Measurements from ENCODE around the gene NUDT3. TPM values are rescaled to one million over a fixed set of nuclear protein-coding genes. Genes with fewer than 3 reads are reported as not detected.

NUDT3 gene
- total and polyA plus RNA-seq, 9 of the 15 experiments (the other 6 are each of a cell fraction or from before 2014, with no cell fraction given), result 5.4 to 81.2 (median 56.4) TPM

DNA sequence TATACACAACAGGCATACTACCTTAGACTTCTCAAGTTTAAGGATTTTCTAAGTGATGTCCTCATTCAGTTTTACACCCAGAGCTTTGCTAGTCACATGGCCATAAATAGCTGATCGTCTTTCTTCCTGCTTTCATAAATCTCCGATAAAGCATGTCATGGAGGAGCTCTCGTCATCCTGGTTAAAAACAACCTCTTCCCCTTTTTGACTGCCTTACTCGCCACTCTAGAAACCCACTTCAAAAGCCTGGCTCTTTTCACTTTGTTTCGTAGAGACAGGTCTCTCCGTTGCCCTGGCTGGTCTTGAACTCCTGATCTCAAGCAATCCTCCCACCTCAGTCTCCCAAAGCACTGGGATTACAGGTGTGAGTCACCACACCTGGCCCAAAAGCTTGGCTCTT lies 76.7 kb downstream of the NUDT3 start (continued):
- TF ChIP-seq, protein P1, sequence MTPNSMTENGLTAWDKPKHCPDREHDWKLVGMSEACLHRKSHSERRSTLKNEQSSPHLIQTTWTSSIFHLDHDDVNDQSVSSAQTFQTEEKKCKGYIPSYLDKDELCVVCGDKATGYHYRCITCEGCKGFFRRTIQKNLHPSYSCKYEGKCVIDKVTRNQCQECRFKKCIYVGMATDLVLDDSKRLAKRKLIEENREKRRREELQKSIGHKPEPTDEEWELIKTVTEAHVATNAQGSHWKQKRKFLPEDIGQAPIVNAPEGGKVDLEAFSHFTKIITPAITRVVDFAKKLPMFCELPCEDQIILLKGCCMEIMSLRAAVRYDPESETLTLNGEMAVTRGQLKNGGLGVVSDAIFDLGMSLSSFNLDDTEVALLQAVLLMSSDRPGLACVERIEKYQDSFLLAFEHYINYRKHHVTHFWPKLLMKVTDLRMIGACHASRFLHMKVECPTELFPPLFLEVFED (CRISPR knock-in tag; conservative IDR thresholded peaks at IDR 0.05), result no peak
- TF ChIP-seq MCM5 (IDR thresholded peaks at IDR 0.05; ENCODE audit: low read depth), result no peak
- peak; percentile 82 for TF ChIP-seq TCFL5 (CRISPR knock-in tag; conservative IDR thresholded peaks at IDR 0.05)
- TF ChIP-seq U2AF2 (optimal IDR thresholded peaks at IDR 0.05; ENCODE audit: low read depth, low read length), result no peak
- TF ChIP-seq RAD51 (IDR thresholded peaks at IDR 0.05; ENCODE audit: borderline replicate concordance, low read depth), result peak; percentile 71
- TF ChIP-seq SLC30A9 (CRISPR knock-in tag; IDR thresholded peaks at IDR 0.05), result no peak
- TF ChIP-seq FOSL1 (tag; conservative IDR thresholded peaks at IDR 0.05), result peak; percentile 46
- TF ChIP-seq, protein P2, sequence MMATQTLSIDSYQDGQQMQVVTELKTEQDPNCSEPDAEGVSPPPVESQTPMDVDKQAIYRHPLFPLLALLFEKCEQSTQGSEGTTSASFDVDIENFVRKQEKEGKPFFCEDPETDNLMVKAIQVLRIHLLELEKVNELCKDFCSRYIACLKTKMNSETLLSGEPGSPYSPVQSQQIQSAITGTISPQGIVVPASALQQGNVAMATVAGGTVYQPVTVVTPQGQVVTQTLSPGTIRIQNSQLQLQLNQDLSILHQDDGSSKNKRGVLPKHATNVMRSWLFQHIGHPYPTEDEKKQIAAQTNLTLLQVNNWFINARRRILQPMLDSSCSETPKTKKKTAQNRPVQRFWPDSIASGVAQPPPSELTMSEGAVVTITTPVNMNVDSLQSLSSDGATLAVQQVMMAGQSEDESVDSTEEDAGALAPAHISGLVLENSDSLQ (IDR thresholded peaks at IDR 0.05), result peak; percentile 88
- no peak for TF ChIP-seq KHSRP (IDR thresholded peaks at IDR 0.05)
- no peak for TF ChIP-seq NCOA4 (IDR thresholded peaks at IDR 0.05; ENCODE audit: partially characterized antibody)
- TF ChIP-seq ZNF124 (CRISPR knock-in tag; IDR thresholded peaks at IDR 0.05), result no peak
- TF ChIP-seq MXI1 (IDR thresholded peaks at IDR 0.05; ENCODE audit: low read depth, low read length), result no peak
- peak; percentile 59 for TF ChIP-seq MYC (IDR thresholded peaks at IDR 0.05; ENCODE audit: low read depth, low read length)
- TF ChIP-seq MYC (CRISPR knock-in tag; IDR thresholded peaks at IDR 0.05; ENCODE audit: borderline replicate concordance, low read depth), result no peak
- no peak for TF ChIP-seq ZNF431 (CRISPR knock-in tag; IDR thresholded peaks at IDR 0.05)
- 0 out of 2 replicates have a peak, but pooled peaks have one; percentile 51 for TF ChIP-seq PTRF (tag; IDR thresholded peaks at IDR 0.05)
- no peak for TF ChIP-seq NR4A1 (CRISPR knock-in tag; IDR thresholded peaks at IDR 0.05)
- peak; percentile 83 for TF ChIP-seq NR4A1 (tag; IDR thresholded peaks at IDR 0.05)
- TF ChIP-seq FOXM1 (IDR thresholded peaks at IDR 0.05; ENCODE audit: low read depth), result no peak
- no peak for TF ChIP-seq FOXM1 (CRISPR knock-in tag; IDR thresholded peaks at IDR 0.05; ENCODE audit: low read depth)
